ENCODE measurements around the gene GAPVD1.
A peak's percentile ranks its signal among the peaks of the same experiment; 100 is the strongest.
"Not testable (repeated sequence)": the region's sequence is repeated elsewhere in the genome, so short reads cannot be mapped to it uniquely, and the experiment has no call there.

Gene GAPVD1

DNA sequence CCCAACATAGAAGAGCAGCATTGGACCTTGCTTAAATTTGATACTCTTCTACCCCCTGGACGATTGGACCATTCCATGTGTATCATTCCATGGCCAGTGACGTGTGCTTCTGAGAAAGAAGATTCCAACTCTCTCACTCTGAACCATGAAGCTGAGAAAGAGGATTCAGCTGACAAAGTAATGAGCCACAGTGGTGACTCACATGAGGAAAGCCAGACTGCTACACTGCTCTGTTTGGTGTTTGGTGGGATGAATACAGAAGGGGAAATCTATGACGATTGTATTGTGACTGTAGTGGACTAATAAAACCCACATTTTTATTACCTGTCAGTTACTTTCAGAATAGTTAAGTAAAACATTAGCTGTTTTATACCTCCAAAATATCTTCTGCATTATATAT, 27.9 kb upstream of the GAPVD1 start:
- H4K20me1 ChIP-seq (ENCODE audit: insufficient read depth), result peaks cover 33% of the 10 kb centered on the region
- H3K4me1 ChIP-seq (ENCODE audit: low read depth, poor library complexity, severe bottlenecking), result peaks cover 30% of the 10 kb centered on the region
- peaks cover 39% of the 10 kb centered on the region for H3K79me2 ChIP-seq (ENCODE audit: insufficient read depth, low read depth)
- no peak overlapping the region for H3K27ac ChIP-seq
- H3K4me3 ChIP-seq (IDR thresholded peaks at IDR 0.05; ENCODE audit: insufficient read depth, low read depth, low read length), result no peak overlapping the region
- no peak overlapping the region for H3K4me2 ChIP-seq
- H2AFZ ChIP-seq (ENCODE audit: low read depth), result no peak overlapping the region
- H3K36me3 ChIP-seq (ENCODE audit: insufficient read depth), result peaks cover 31% of the 10 kb centered on the region
- TF ChIP-seq, protein P1, sequence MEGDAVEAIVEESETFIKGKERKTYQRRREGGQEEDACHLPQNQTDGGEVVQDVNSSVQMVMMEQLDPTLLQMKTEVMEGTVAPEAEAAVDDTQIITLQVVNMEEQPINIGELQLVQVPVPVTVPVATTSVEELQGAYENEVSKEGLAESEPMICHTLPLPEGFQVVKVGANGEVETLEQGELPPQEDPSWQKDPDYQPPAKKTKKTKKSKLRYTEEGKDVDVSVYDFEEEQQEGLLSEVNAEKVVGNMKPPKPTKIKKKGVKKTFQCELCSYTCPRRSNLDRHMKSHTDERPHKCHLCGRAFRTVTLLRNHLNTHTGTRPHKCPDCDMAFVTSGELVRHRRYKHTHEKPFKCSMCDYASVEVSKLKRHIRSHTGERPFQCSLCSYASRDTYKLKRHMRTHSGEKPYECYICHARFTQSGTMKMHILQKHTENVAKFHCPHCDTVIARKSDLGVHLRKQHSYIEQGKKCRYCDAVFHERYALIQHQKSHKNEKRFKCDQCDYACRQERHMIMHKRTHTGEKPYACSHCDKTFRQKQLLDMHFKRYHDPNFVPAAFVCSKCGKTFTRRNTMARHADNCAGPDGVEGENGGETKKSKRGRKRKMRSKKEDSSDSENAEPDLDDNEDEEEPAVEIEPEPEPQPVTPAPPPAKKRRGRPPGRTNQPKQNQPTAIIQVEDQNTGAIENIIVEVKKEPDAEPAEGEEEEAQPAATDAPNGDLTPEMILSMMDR (conservative IDR thresholded peaks at IDR 0.05; ENCODE audit: low read depth, low read length), result no peak
- H3K9ac ChIP-seq, result no peak overlapping the region
- no peaks in the 10 kb centered on the region; the same call in 1 of the 2 replicates for H3K27me3 ChIP-seq (ENCODE audit: insufficient read depth, low read depth)

DNA sequence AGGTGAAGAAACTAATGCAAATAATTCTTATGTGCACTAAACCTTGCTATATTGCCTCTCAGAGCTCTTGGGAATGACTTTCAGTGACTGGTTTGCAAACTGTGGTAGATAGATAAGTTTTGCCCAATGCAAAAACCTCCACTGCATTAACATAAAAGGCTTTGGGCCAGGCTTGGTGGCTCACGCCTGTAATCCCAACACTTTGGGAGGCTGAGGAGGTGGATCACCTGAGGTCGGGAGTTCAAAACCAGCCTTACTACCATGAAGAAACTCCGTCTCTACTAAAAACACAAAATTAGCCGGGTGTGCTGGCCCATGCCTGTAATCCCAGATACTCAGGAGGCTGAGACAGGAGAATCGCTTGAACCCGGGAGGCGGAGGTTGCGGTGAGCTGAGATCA, 27.5 kb upstream of the GAPVD1 start:
- H3K79me2 ChIP-seq (ENCODE audit: insufficient read depth, low read depth), result peaks cover 43% of the 10 kb centered on the region
- not testable (repeated sequence) for H3K27ac ChIP-seq; H3K27me3 ChIP-seq (ENCODE audit: insufficient read depth, low read depth); H3K9ac ChIP-seq; H3K4me3 ChIP-seq (IDR thresholded peaks at IDR 0.05; ENCODE audit: insufficient read depth, low read depth, low read length); H2AFZ ChIP-seq (ENCODE audit: low read depth); H3K4me2 ChIP-seq
- peaks cover 34% of the 10 kb centered on the region for H3K4me1 ChIP-seq (ENCODE audit: low read depth, poor library complexity, severe bottlenecking)
- H3K36me3 ChIP-seq (ENCODE audit: insufficient read depth), result peaks cover 36% of the 10 kb centered on the region
- H4K20me1 ChIP-seq (ENCODE audit: insufficient read depth), result peaks cover 37% of the 10 kb centered on the region

DNA sequence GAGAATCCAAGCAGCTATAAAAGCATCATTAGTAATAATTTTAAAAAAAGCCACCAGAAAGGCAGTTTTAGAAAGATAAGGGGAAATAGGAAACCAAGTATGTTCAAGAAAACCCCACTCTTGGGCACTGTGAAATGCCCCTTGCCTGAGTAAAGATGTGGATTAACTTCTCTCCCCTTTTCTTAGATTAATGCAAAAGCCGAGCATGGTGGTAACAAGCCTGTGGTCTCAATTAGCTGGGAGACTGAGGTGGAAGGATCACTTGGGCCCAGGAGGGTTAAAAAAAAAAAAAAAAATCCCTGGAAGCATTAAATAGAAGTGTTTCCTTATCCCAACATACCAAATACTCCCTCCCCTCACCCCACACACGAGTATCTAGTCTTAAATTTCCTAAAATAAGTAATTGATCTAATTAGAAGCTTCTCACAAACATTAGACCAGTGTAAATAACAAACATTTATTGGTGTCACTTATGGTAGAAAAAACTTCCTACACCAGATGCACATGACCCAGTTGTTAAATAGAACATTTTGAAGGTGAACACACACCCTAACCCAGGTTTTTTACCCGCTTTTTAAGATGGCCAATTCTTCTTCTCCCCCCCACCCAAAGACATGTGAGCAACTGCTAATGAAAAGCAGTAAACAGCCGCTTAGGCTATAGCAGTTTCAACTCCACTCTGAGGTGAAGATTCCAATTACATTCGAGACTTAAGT, 25.7 kb upstream of the GAPVD1 start:
- Histone ChIP-seq H3K36me3 (ENCODE audit: insufficient read depth) (peaks cover 50% of the 10 kb centered on the region), H3K4me3 (IDR thresholded peaks at IDR 0.05; ENCODE audit: insufficient read depth, low read depth, low read length) (no peak overlapping the region), H3K4me1 (ENCODE audit: low read depth, poor library complexity, severe bottlenecking) (peaks cover 39% of the 10 kb centered on the region), H2AFZ (ENCODE audit: low read depth) (no peak overlapping the region), H3K9ac (no peak overlapping the region), H3K27me3 (ENCODE audit: insufficient read depth, low read depth) (no peaks in the 10 kb centered on the region; the same call in 1 of the 2 replicates), H4K20me1 (ENCODE audit: insufficient read depth) (peaks cover 46% of the 10 kb centered on the region), H3K4me2 (peak overlapping the region; percentile 90; the same call in 1 of the 2 replicates), H3K27ac (no peak overlapping the region; the same call in 1 of the 2 replicates), H3K79me2 (ENCODE audit: insufficient read depth, low read depth) (peaks cover 62% of the 10 kb centered on the region)
- TF ChIP-seq, protein P1 (conservative IDR thresholded peaks at IDR 0.05; ENCODE audit: low read depth, low read length), result no peak

DNA sequence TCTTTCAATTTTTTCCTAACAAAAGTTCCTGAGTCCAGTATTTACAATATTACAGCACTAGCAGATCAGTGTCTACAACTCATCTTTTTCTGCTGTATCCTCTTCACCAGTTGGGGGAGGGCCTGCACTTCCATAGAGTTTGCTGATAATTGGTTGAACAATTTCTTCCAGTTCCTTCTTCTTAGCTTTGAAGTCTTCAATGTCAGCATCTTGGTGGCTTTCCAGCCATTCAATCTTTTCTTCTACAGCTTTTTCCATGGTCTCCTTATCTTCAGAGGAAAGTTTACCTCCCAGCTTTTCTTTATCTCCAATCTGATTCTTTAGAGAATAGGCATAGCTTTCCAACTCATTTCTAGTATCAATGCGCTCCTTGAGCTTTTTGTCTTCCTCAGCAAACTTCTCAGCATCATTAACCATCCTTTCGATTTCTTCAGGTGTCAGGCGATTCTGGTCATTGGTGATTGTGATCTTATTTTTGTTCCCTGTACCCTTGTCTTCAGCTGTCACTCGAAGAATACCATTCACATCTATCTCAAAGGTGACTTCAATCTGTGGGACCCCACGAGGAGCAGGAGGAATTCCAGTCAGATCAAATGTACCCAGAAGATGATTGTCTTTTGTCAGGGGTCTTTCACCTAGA, 25.0 kb upstream of the GAPVD1 start:
- peaks cover 50% of the 10 kb centered on the region for H3K36me3 ChIP-seq (ENCODE audit: insufficient read depth)
- H3K9ac ChIP-seq; H3K27ac ChIP-seq; H3K4me3 ChIP-seq (IDR thresholded peaks at IDR 0.05; ENCODE audit: insufficient read depth, low read depth, low read length); H3K27me3 ChIP-seq (ENCODE audit: insufficient read depth, low read depth); H2AFZ ChIP-seq (ENCODE audit: low read depth): not testable (repeated sequence)
- peaks cover 64% of the 10 kb centered on the region for H3K79me2 ChIP-seq (ENCODE audit: insufficient read depth, low read depth)
- peaks cover 46% of the 10 kb centered on the region for H4K20me1 ChIP-seq (ENCODE audit: insufficient read depth)
- H3K4me2 ChIP-seq, result peak overlapping the region; percentile 90; the same call in 1 of the 2 replicates
- peaks cover 39% of the 10 kb centered on the region for H3K4me1 ChIP-seq (ENCODE audit: low read depth, poor library complexity, severe bottlenecking)

DNA sequence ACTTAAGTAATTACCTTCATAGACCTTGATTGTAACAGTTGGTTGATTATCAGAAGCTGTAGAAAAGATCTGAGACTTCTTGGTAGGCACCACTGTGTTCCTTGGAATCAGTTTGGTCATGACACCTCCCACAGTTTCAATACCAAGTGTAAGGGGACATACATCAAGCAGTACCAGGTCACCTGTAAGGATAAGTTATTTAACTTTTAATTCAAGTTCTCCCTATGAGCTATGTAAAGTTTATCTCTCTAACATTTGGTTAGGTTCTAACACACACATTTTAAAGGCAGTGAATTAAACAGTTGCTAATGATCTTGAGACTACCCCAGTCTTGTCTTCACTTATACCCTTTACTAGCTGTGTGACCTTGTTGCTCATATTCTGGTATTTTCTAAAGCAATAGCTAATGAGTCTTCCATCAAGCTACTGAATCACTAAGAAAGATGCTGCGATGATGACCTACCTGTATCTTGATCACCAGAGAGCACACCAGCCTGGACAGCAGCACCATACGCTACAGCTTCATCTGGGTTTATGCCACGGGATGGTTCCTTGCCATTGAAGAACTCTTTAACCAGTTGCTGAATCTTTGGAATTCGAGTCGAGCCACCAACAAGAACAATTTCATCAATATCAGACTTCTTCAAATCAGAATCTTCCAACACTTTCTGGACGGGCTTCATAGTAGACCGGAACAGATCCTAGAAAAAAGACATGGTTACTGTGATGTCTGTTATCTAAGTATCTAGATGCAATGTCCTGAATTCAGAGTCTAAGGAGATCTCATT, 23.3 kb upstream of the GAPVD1 start:
- Histone ChIP-seq H3K27ac (peak overlapping the region; percentile 16; the same call in 1 of the 2 replicates), H3K4me1 (ENCODE audit: low read depth, poor library complexity, severe bottlenecking) (peaks cover 39% of the 10 kb centered on the region), H3K9ac (peak overlapping the region; percentile 99; the same call in 1 of the 2 replicates), H3K27me3 (ENCODE audit: insufficient read depth, low read depth) (no peaks in the 10 kb centered on the region; the same call in 1 of the 2 replicates), H2AFZ (ENCODE audit: low read depth) (no peak overlapping the region), H3K36me3 (ENCODE audit: insufficient read depth) (peaks cover 50% of the 10 kb centered on the region), H3K4me2 (peak overlapping the region; percentile 90), H3K79me2 (ENCODE audit: insufficient read depth, low read depth) (peaks cover 64% of the 10 kb centered on the region), H4K20me1 (ENCODE audit: insufficient read depth) (peaks cover 46% of the 10 kb centered on the region), H3K4me3 (IDR thresholded peaks at IDR 0.05; ENCODE audit: insufficient read depth, low read depth, low read length) (no peak overlapping the region)
- TF ChIP-seq, protein P1 (conservative IDR thresholded peaks at IDR 0.05; ENCODE audit: low read depth, low read length), result no peak

All from KMS-11 (cell line).